Caki2 (cell line): ENCODE results near the gene TUBB3. TPM values are rescaled to one million over a fixed set of nuclear protein-coding genes. Genes with fewer than 3 reads are reported as not detected.

Source experiments
- DNase-seq: peaks from one replicate; pipeline ENCODE4 v3.0.0-alpha.2; 2015; ENCODE audit warnings: low read depth
- in situ Hi-C: cut with HindIII; loops from 2 replicates; pipeline ENCODE4 v1.10.0; 2016; ENCODE audit warnings: low sequenced_read_pairs, low pct_unique_long_range_greater_than_20kb, mixed read lengths
- total RNA-seq: library from RNA; depleted of rRNA; stranded (reverse); fragments of >200 nt; shearing (Covaris generic); gene quantifications from 2 replicates; pipeline ENCODE4 v1.2.3, GENCODE V29; 2014; ENCODE audit warnings: low replicate concordance; rRNA removed

Gene TUBB3
- total RNA-seq, 1 experiment from 2014 or later, result 116 TPM

GRCh38 chr16:89972244-89973234 lies 49.4 kb downstream of the TUBB3 start:
- in situ Hi-C loops, result no loop called here
- DNase-seq, result peak; percentile 90

- DNase-seq, result no peak
- in situ Hi-C loops, result no loop called here
Measured at GRCh38 chr16:89973235-89973634, 50.1 kb downstream of the TUBB3 start.

- DNase-seq, result peak; percentile 65
- in situ Hi-C loops, result no loop called here
Measured at GRCh38 chr16:89973654-89974335, 50.7 kb downstream of the TUBB3 start.

- in situ Hi-C loops, result no loop called here
- DNase-seq, result no peak
Measured at GRCh38 chr16:89974870-89975269, 51.7 kb downstream of the TUBB3 start.

GRCh38 chr16:89981414-89981813 lies 58.3 kb downstream of the TUBB3 start:
- no peak for DNase-seq

GRCh38 chr16:89982318-89982717 lies 59.2 kb downstream of the TUBB3 start:
- DNase-seq, result no peak
- in situ Hi-C loops, result no loop called here

More at GRCh38 chr16:89981414-89981813, 58.3 kb downstream of the TUBB3 start:
- in situ Hi-C loops, result no loop called here

GRCh38 chr16:89983536-89983935 lies 60.4 kb downstream of the TUBB3 start:
- in situ Hi-C loops, result no loop called here
- DNase-seq, result no peak

- DNase-seq, result no peak
- in situ Hi-C loops, result no loop called here
Measured at GRCh38 chr16:89984216-89984615, 61.1 kb downstream of the TUBB3 start.

- in situ Hi-C loops, result no loop called here
Measured at GRCh38 chr16:89985219-89985618, 62.1 kb downstream of the TUBB3 start.

More at GRCh38 chr16:89985219-89985618, 62.1 kb downstream of the TUBB3 start:
- no peak for DNase-seq

Other genes with a start within 250 kb of the TUBB3 start
- gene CDK10, start 236.7 kb upstream of the TUBB3 start, total RNA-seq, result 48.7 and 65.2 TPM in 2 replicates
- gene SPATA2L, start 221.6 kb upstream of the TUBB3 start, total RNA-seq, result 26.2 and 37.4 TPM in 2 replicates
- gene VPS9D1, start 202.4 kb upstream of the TUBB3 start, total RNA-seq, result 13.5 and 19.1 TPM in 2 replicates
- 7.6 and 12.9 TPM in 2 replicates for gene ZNF276, start 201.8 kb upstream of the TUBB3 start, total RNA-seq
- 33.5 and 36.8 TPM in 2 replicates for gene FANCA, start 106.7 kb upstream of the TUBB3 start, total RNA-seq
- gene SPIRE2, start 94.9 kb upstream of the TUBB3 start, total RNA-seq, result 6.0 and 13.1 TPM in 2 replicates
- 141 and 237 TPM in 2 replicates for gene TCF25, start 49.8 kb upstream of the TUBB3 start, total RNA-seq
- gene MC1R, start 4.5 kb upstream of the TUBB3 start, total RNA-seq, result 12.3 and 13.4 TPM in 2 replicates
- 91.8 and 94.0 TPM in 2 replicates for gene DEF8, start 25.4 kb downstream of the TUBB3 start, total RNA-seq
- gene DBNDD1, start 96.1 kb downstream of the TUBB3 start, total RNA-seq, result 0.49 and 2.7 TPM in 2 replicates
- gene PRDM7, start 154.0 kb downstream of the TUBB3 start, total RNA-seq, result not detected in 2 replicates